ENCODE data around the gene FERMT3. TPM values are rescaled to one million over a fixed set of nuclear protein-coding genes. Genes with fewer than 3 reads are reported as not detected.

The FERMT3 gene
- total and polyA plus RNA-seq, 2 of the 13 experiments (the other 11 are each of a cell fraction or from before 2014, with no cell fraction given) = 0.29 TPM; not detected in 1

- BruUV-seq (replicated peaks) = TSS peak; percentile 62
- POLR2A ChIA-PET = interaction anchor here (1.0 to 3.3 kb wide), 15 partner anchors 8 to 218 kb away, joined by 3 to 27 read pairs (median 7); partner anchors contain the start of genes ESRRA, FKBP2, PPP1R14B and PRDX5
- peak; percentile 77 for DNase-seq (ENCODE audit: low spot score)
- peak; percentile 58 for TF ChIP-seq TBX2 (CRISPR knock-in tag; IDR thresholded peaks at IDR 0.05; ENCODE audit: borderline replicate concordance)
- TF ChIP-seq DNMT1 (CRISPR knock-in tag; IDR thresholded peaks at IDR 0.05) = no peak
- TF ChIP-seq TFDP1 (CRISPR knock-in tag; IDR thresholded peaks at IDR 0.05; ENCODE audit: borderline replicate concordance) = peak; percentile 67; the same call in 1 of the 2 replicates
- no peak for TF ChIP-seq MTF1 (CRISPR knock-in tag; IDR thresholded peaks at IDR 0.05)
- no peak for TF ChIP-seq SOX6 (IDR thresholded peaks at IDR 0.05)
- TF ChIP-seq SOX6 (CRISPR knock-in tag; IDR thresholded peaks at IDR 0.05) = peak; percentile 43
- TF ChIP-seq ZNF724P (CRISPR knock-in tag; IDR thresholded peaks at IDR 0.05; ENCODE audit: borderline replicate concordance) = no peak
- peak; percentile 75 for TF ChIP-seq PHF20 (CRISPR knock-in tag; IDR thresholded peaks at IDR 0.05)
- TF ChIP-seq TBX3 (IDR thresholded peaks at IDR 0.05; ENCODE audit: borderline replicate concordance) = no peak
- no peak for TF ChIP-seq SRSF1 (optimal IDR thresholded peaks at IDR 0.05; ENCODE audit: low read depth, low read length)
- no peak for TF ChIP-seq TAF15 (IDR thresholded peaks at IDR 0.05; ENCODE audit: low read depth, low read length, poor library complexity, severe bottlenecking)
- TF ChIP-seq RORA (CRISPR knock-in tag; IDR thresholded peaks at IDR 0.05) = no peak
- TF ChIP-seq NFIC (IDR thresholded peaks at IDR 0.05; ENCODE audit: low read length) = no peak
- peak; percentile 83 for TF ChIP-seq ZFP91 (CRISPR knock-in tag; IDR thresholded peaks at IDR 0.05; ENCODE audit: borderline replicate concordance)
- peak; percentile 48; the same call in 1 of the 2 replicates for TF ChIP-seq ZFP36L1 (CRISPR knock-in tag; IDR thresholded peaks at IDR 0.05)
- TF ChIP-seq SNAPC4 (CRISPR knock-in tag; IDR thresholded peaks at IDR 0.05) = 0 out of 2 replicates have a peak, but pooled peaks have one; percentile 75
These were observed 19.3 kb downstream of the FERMT3 start, which contains the start of the genes NUDT22 and TRPT1 for GRCh38 chr11:64225608-64226506. Gene NUDT22, plus strand, starts transcription at chr11:64226274. Its CDS starts 379 bp downstream, at chr11:64226653. Gene TRPT1, minus strand, starts transcription at chr11:64226186. Its CDS starts 326 bp downstream, at chr11:64225860.

More at GRCh38 chr11:64225608-64226506, 19.3 kb downstream of the FERMT3 start, which contains the start of the genes NUDT22 and TRPT1:
- no peaks in the 10 kb centered on the region for H3K9me3 ChIP-seq (ENCODE audit: low read length)
- no peak within 1 kb of the TSS for H2AFZ ChIP-seq (ENCODE audit: low read length)
- peak within 1 kb of the TSS; percentile 78 to 96 (median 82) for H3K4me3 ChIP-seq (replicated peaks in 1 of 3; ENCODE audit: insufficient read depth in 1 of 3, low read depth in 2 of 3, low read length in 3 of 3)
- H3K79me2 ChIP-seq (ENCODE audit: insufficient read depth, low read length) = no peaks in the 10 kb centered on the region
- peak within 1 kb of the TSS; percentile 77 for H3K9ac ChIP-seq (ENCODE audit: insufficient read depth, low read depth, low read length)
- ATAC-seq (peak; percentile 78), FAIRE-seq (no peak)
- peaks cover 34% of the 10 kb centered on the region for H3K4me1 ChIP-seq (ENCODE audit: insufficient read depth, low read length)
- WGBS (ENCODE audit: low lambda C conversion rate) = 0% methylated on average over 1 of the region's 54 CpGs
- CTCF ChIA-PET (ENCODE audit: low intra/inter-chr PET ratio, low total read pairs) = no interaction called here
- H3K4me2 ChIP-seq (ENCODE audit: low read depth, low read length) = peak within 1 kb of the TSS; percentile 96
- H3K27ac ChIP-seq (ENCODE audit: extremely low read length, insufficient read depth, low read length) = peak within 1 kb of the TSS; percentile 56
- no peaks in the 10 kb centered on the region for H4K20me1 ChIP-seq (ENCODE audit: insufficient read depth, low read length)
- H3K36me3 ChIP-seq (replicated peaks in 1 of 2; ENCODE audit: control insufficient read depth in 1 of 2, insufficient read depth in 2 of 2, low read length in 2 of 2) = peaks cover 0 to 3% of the 10 kb centered on the region in 2 experiments; a peak in 2 of 5 replicates
- in situ Hi-C loops (cut with HindIII; ENCODE audit: extremely low pct_ligation_motif_present, low pct_unique_long_range_greater_than_20kb) (no loop called here), intact Hi-C loops (cut with micrococcal nuclease; ENCODE audit: unreplicated experiment) (no loop called here)
- no peaks in the 10 kb centered on the region for H3K27me3 ChIP-seq (ENCODE audit: control insufficient read depth in 1 of 2, insufficient read depth in 2 of 2, low read length in 2 of 2)
